NCI-H2171 (cell line): Measurements from ENCODE around the gene PDE7B.
"Not testable (repeated sequence)": the region's sequence is repeated elsewhere in the genome, so short reads cannot be mapped to it uniquely, and the experiment has no call there.

Experiments used
- DNase-seq: peaks from one replicate; lab custom pipeline; 2025; lab: John Stamatoyannopoulos, UW

The PDE7B gene

GRCh38 chr6:136076496-136076895 is 225.0 kb downstream of the PDE7B start:
- no peak for DNase-seq

- DNase-seq = no peak
Observed at GRCh38 chr6:136077834-136078576, 226.5 kb downstream of the PDE7B start.

GRCh38 chr6:136079701-136080565 is 228.4 kb downstream of the PDE7B start:
- DNase-seq = no peak

- no peak for DNase-seq
Observed at GRCh38 chr6:136083540-136083939, 232.0 kb downstream of the PDE7B start.

GRCh38 chr6:136084403-136084802 is 232.9 kb downstream of the PDE7B start:
- no peak for DNase-seq

GRCh38 chr6:136085370-136086115 is 234.0 kb downstream of the PDE7B start:
- DNase-seq = no peak

- DNase-seq = no peak
Observed at GRCh38 chr6:136086686-136087085, 235.2 kb downstream of the PDE7B start.

GRCh38 chr6:136087986-136088385 is 236.5 kb downstream of the PDE7B start:
- DNase-seq = no peak

- no peak for DNase-seq
Observed at GRCh38 chr6:136088693-136089092, 237.2 kb downstream of the PDE7B start.

GRCh38 chr6:136089876-136090275 is 238.4 kb downstream of the PDE7B start:
- no peak for DNase-seq

GRCh38 chr6:136090929-136091328 is 239.4 kb downstream of the PDE7B start:
- DNase-seq = no peak

- no peak for DNase-seq
Observed at GRCh38 chr6:136092897-136093296, 241.4 kb downstream of the PDE7B start.

GRCh38 chr6:136093835-136094234 is 242.3 kb downstream of the PDE7B start:
- no peak for DNase-seq

GRCh38 chr6:136094812-136095211 is 243.3 kb downstream of the PDE7B start:
- DNase-seq = no peak

- no peak for DNase-seq
Observed at GRCh38 chr6:136095986-136096385, 244.5 kb downstream of the PDE7B start.

GRCh38 chr6:136102991-136103688 is 251.6 kb downstream of the PDE7B start:
- no peak for DNase-seq

GRCh38 chr6:136103763-136104311 is 252.3 kb downstream of the PDE7B start:
- DNase-seq = no peak

GRCh38 chr6:136104556-136104955 is 253.1 kb downstream of the PDE7B start:
- no peak for DNase-seq

- not testable (repeated sequence) for DNase-seq
Observed at GRCh38 chr6:136105797-136106196, 254.3 kb downstream of the PDE7B start.

GRCh38 chr6:136108361-136108945 is 257.0 kb downstream of the PDE7B start:
- DNase-seq = no peak

GRCh38 chr6:136111831-136112230 is 260.3 kb downstream of the PDE7B start:
- DNase-seq = no peak
